ENCODE results near the gene LRRC61. TPM values are rescaled to one million over a fixed set of nuclear protein-coding genes. Genes with fewer than 3 reads are reported as not detected.

Gene LRRC61
- total RNA-seq, 1 experiment from 2014 or later = 48.1 TPM

GRCh38 chr7:150329331-150330120, 6.4 kb downstream of the LRRC61 start:
- no peak overlapping the region for H3K4me3 ChIP-seq (ENCODE audit: low read depth, low read length, poor library complexity, severe bottlenecking)
- H3K27me3 ChIP-seq (replicated peaks; ENCODE audit: insufficient read depth, low read depth, low read length, poor library complexity) = no peaks in the 10 kb centered on the region
- no peaks in the 10 kb centered on the region for H3K9me3 ChIP-seq (ENCODE audit: low read depth, low read length, poor library complexity, severe bottlenecking)
- H3K27ac ChIP-seq (ENCODE audit: low read depth, low read length, poor library complexity, severe bottlenecking) = no peak overlapping the region
- CTCF ChIA-PET = no interaction called here
- H3K4me1 ChIP-seq (ENCODE audit: insufficient read depth, low read length, poor library complexity, severe bottlenecking) = no peaks in the 10 kb centered on the region
- no TSS peak for BruUV-seq (replicated peaks)
- no peak for DNase-seq (ENCODE audit: low spot score)
- intact Hi-C loops (cut with micrococcal nuclease; ENCODE audit: unreplicated experiment) = no loop called here
- TF ChIP-seq CTCF (conservative IDR thresholded peaks at IDR 0.05; ENCODE audit: low read depth, low read length) = no peak
- TF ChIP-seq EZH2 (IDR thresholded peaks at IDR 0.05; ENCODE audit: borderline replicate concordance, low read depth, low read length, poor library complexity, severe bottlenecking) = no peak
- H3K36me3 ChIP-seq (ENCODE audit: insufficient read depth, low read length, poor library complexity, severe bottlenecking) = peaks cover 36% of the 10 kb centered on the region
- POLR2A ChIA-PET (ENCODE audit: low non-redundant PET) = no interaction called here

GRCh38 chr7:150330211-150330885, 7.2 kb downstream of the LRRC61 start:
- peaks cover 36% of the 10 kb centered on the region for H3K36me3 ChIP-seq (ENCODE audit: insufficient read depth, low read length, poor library complexity, severe bottlenecking)
- CTCF ChIA-PET = no interaction called here
- no peaks in the 10 kb centered on the region for H3K27me3 ChIP-seq (replicated peaks; ENCODE audit: insufficient read depth, low read depth, low read length, poor library complexity)
- POLR2A ChIA-PET (ENCODE audit: low non-redundant PET) = no interaction called here
- H3K9me3 ChIP-seq (ENCODE audit: low read depth, low read length, poor library complexity, severe bottlenecking) = no peaks in the 10 kb centered on the region
- intact Hi-C loops (cut with micrococcal nuclease; ENCODE audit: unreplicated experiment) = no loop called here
- no peak overlapping the region for H3K27ac ChIP-seq (ENCODE audit: low read depth, low read length, poor library complexity, severe bottlenecking)
- H3K4me3 ChIP-seq (ENCODE audit: low read depth, low read length, poor library complexity, severe bottlenecking) = no peak overlapping the region
- TF ChIP-seq CTCF (conservative IDR thresholded peaks at IDR 0.05; ENCODE audit: low read depth, low read length) (no peak), EZH2 (IDR thresholded peaks at IDR 0.05; ENCODE audit: borderline replicate concordance, low read depth, low read length, poor library complexity, severe bottlenecking) (no peak)
- H3K4me1 ChIP-seq (ENCODE audit: insufficient read depth, low read length, poor library complexity, severe bottlenecking) = peaks cover 5% of the 10 kb centered on the region
- DNase-seq (ENCODE audit: low spot score) = no peak
- BruUV-seq (replicated peaks) = no TSS peak

DNA sequence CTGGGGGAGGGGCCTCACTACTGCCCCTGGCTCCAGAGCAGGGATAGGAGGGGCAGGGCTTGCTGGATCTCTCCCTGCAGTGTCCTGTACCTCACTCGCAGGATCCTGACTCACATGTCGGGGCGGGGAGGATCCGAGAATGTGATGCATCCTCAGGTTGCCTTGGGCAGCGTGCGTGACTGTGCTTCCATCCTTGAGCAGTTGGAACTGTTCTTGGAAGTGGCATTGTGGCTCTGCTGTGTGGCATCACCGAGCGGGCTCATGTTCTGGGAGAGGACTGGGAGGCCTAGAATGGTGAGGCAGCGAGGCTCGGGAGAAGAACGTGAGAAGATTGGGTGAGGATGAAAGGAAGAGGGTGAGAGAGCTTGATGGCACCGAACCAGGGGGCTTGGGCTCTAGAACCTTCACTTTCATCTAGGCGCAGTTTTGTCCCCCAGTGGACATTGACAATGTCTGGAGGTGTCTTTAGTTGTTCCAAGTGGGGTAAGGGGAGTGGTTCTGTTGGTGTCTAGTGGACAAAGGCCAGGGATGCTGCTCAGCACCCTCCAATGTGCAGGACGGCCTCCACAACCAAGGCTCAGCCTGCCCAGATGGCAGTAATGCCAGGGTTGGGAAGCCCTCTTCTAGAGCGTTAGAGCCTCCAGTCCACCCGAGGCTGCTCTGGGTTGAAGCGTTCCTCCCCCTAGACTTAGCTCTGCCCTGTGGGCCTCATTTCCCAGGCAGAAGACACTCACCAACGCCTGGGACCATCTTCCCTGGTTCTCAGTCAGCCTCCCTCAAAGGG, 9.9 kb downstream of the LRRC61 start:
- intact Hi-C loops (cut with micrococcal nuclease; ENCODE audit: unreplicated experiment) = no loop called here

More for the DNA sequence above, 9.9 kb downstream of the LRRC61 start:
- H3K27me3 ChIP-seq (replicated peaks; ENCODE audit: insufficient read depth, low read depth, low read length, poor library complexity) = no peaks in the 10 kb centered on the region
- POLR2A ChIA-PET (ENCODE audit: low non-redundant PET) = no interaction called here
- H3K4me1 ChIP-seq (ENCODE audit: insufficient read depth, low read length, poor library complexity, severe bottlenecking) = peaks cover 5% of the 10 kb centered on the region
- TF ChIP-seq CTCF (conservative IDR thresholded peaks at IDR 0.05; ENCODE audit: low read depth, low read length) (no peak), EZH2 (IDR thresholded peaks at IDR 0.05; ENCODE audit: borderline replicate concordance, low read depth, low read length, poor library complexity, severe bottlenecking) (no peak)
- no TSS peak for BruUV-seq (replicated peaks)
- no peaks in the 10 kb centered on the region for H3K9me3 ChIP-seq (ENCODE audit: low read depth, low read length, poor library complexity, severe bottlenecking)
- H3K36me3 ChIP-seq (ENCODE audit: insufficient read depth, low read length, poor library complexity, severe bottlenecking) = peaks cover 23% of the 10 kb centered on the region
- CTCF ChIA-PET = no interaction called here
- no peak overlapping the region for H3K27ac ChIP-seq (ENCODE audit: low read depth, low read length, poor library complexity, severe bottlenecking)
- DNase-seq (ENCODE audit: low spot score) = no peak
- no peak overlapping the region for H3K4me3 ChIP-seq (ENCODE audit: low read depth, low read length, poor library complexity, severe bottlenecking)
